HepG2 (cell line): Measurements from ENCODE around the gene ARFGAP1. TPM values are rescaled to one million over a fixed set of nuclear protein-coding genes. Genes with fewer than 3 reads are reported as not detected.

Experiments
- KDM3A ChIP-seq: IDR thresholded peaks from 2 replicates; pipeline ENCODE4 v1.6.1; 2018; ENCODE audit warnings: low read depth, missing compliant biosample characterization
- MED13 ChIP-seq: sonication (generic); formaldehyde crosslinking; IDR thresholded peaks from 2 replicates; pipeline ENCODE4 v1.5.0; 2020; ENCODE audit warnings: missing genetic modification reagents
- MTF1 ChIP-seq: sonication (generic); formaldehyde crosslinking; IDR thresholded peaks from 2 replicates; pipeline ENCODE4 v1.5.0; 2020; ENCODE audit warnings: missing genetic modification reagents
- NCOR1 ChIP-seq: fragments of 200-600 bp; sonication (generic); IDR thresholded peaks from 2 replicates; pipeline ENCODE4 v1.7.0; 2017; ENCODE audit warnings: antibody characterized with exemption, low read length, borderline replicate concordance
- NR1H2 ChIP-seq: sonication (generic); formaldehyde crosslinking; IDR thresholded peaks from 2 replicates; pipeline ENCODE4 v1.8.1; 2022; ENCODE audit warnings: low read depth, missing genetic modification reagents, borderline replicate concordance
- PHF21A ChIP-seq: sonication (generic); formaldehyde crosslinking; IDR thresholded peaks from 2 replicates; pipeline ENCODE4 v1.5.0; 2020; ENCODE audit warnings: mild to moderate bottlenecking, missing genetic modification reagents
- RNF2 ChIP-seq: fragments of 450-650 bp; conservative IDR thresholded peaks from 2 replicates; pipeline ENCODE4 v1.6.1; 2016; ENCODE audit warnings: low read depth
- SATB2 ChIP-seq: sonication (generic); formaldehyde crosslinking; IDR thresholded peaks from 2 replicates; pipeline ENCODE4 v1.5.0; 2020; ENCODE audit warnings: missing genetic modification reagents
- SIN3A ChIP-seq: IDR thresholded peaks from 2 replicates; pipeline ENCODE4 v1.6.1; 2011; ENCODE audit warnings: low read depth, mild to moderate bottlenecking, control low read depth, low read length, borderline replicate concordance
- ZFP36L1 ChIP-seq: sonication (generic); formaldehyde crosslinking; IDR thresholded peaks from 2 replicates; pipeline ENCODE4 v1.8.0; 2022; ENCODE audit warnings: mild to moderate bottlenecking, missing genetic modification reagents, moderate library complexity
- ZNF253 ChIP-seq: sonication (generic); formaldehyde crosslinking; IDR thresholded peaks from 2 replicates; pipeline ENCODE4 v1.8.0; 2022; ENCODE audit warnings: mild to moderate bottlenecking, missing genetic modification reagents, borderline replicate concordance
- ZNF569 ChIP-seq: sonication (generic); formaldehyde crosslinking; IDR thresholded peaks from 2 replicates; pipeline ENCODE4 v1.5.0; 2020; ENCODE audit warnings: mild to moderate bottlenecking, missing genetic modification reagents, moderate library complexity, borderline replicate concordance
- ZNF589 ChIP-seq: sonication (generic); formaldehyde crosslinking; conservative IDR thresholded peaks from 2 replicates; pipeline ENCODE4 v1.8.0; 2022; ENCODE audit warnings: mild to moderate bottlenecking, moderate library complexity, missing genetic modification reagents
- ZNF747 ChIP-seq: sonication (generic); formaldehyde crosslinking; IDR thresholded peaks from 2 replicates; pipeline ENCODE4 v1.8.1; 2023; ENCODE audit warnings: missing genetic modification reagents, mild to moderate bottlenecking, borderline replicate concordance
- ZNF792 ChIP-seq: IDR thresholded peaks from 2 replicates; pipeline ENCODE4 v1.6.1; 2016
- ZSCAN25 ChIP-seq: sonication (generic); formaldehyde crosslinking; IDR thresholded peaks from 2 replicates; pipeline ENCODE4 v1.8.0; 2022; ENCODE audit warnings: mild to moderate bottlenecking, missing genetic modification reagents
- polyA plus RNA-seq, 8 experiments: library from polyadenylated mRNA; depleted of rRNA in 3 of 8; stranded (reverse) in 7 of 8; unstranded in 1 of 8; fragments of >200 nt; fragmentation: Illumina TruSeq in 4 of 8; extraction: Trizol in 4 of 8; gene quantifications; 2 replicates each; pipeline versions ENCODE4 v1.2.1 to v1.2.3, GENCODE V29; 2011 to 2016; ENCODE audit warnings: low read depth in 4 of 8, missing spikeins in 1 of 8, mixed read lengths in 1 of 8; ENCODE audit not compliant: insufficient read depth in 1 of 8
- total RNA-seq, 5 experiments: library from RNA; depleted of rRNA; stranded (reverse); fragments of >200 nt; fragmentation: Illumina TruSeq; extraction: Trizol; gene quantifications; 2 replicates each; pipeline ENCODE4 v1.2.3, GENCODE V29; 2016; ENCODE audit warnings: low read depth in 1 of 5
- TF ChIP-seq, protein P1 (sequence below): sonication (generic); formaldehyde crosslinking; IDR thresholded peaks from 2 replicates; pipeline ENCODE4 v1.4.0; 2020; ENCODE audit warnings: mild to moderate bottlenecking, missing genetic modification reagents
- TF ChIP-seq, protein P2 (sequence below): sonication (generic); formaldehyde crosslinking; IDR thresholded peaks from 2 replicates; pipeline ENCODE4 v1.8.0; 2022; ENCODE audit warnings: mild to moderate bottlenecking, missing genetic modification reagents, moderate library complexity
- TF ChIP-seq, protein P3 (sequence below): sonication (generic); formaldehyde crosslinking; IDR thresholded peaks from 2 replicates; pipeline ENCODE4 v1.8.0; 2023; ENCODE audit warnings: mild to moderate bottlenecking, missing genetic modification reagents
- TF ChIP-seq, protein P4 (sequence below): sonication (generic); formaldehyde crosslinking; IDR thresholded peaks from 2 replicates; pipeline ENCODE4 v1.4.0; 2020; ENCODE audit warnings: missing genetic modification reagents, mild to moderate bottlenecking, borderline replicate concordance

Gene ARFGAP1
- total and polyA plus RNA-seq, 2 of the 13 experiments (the other 11 are each of a cell fraction or from before 2014, with no cell fraction given): 132 TPM

DNA sequence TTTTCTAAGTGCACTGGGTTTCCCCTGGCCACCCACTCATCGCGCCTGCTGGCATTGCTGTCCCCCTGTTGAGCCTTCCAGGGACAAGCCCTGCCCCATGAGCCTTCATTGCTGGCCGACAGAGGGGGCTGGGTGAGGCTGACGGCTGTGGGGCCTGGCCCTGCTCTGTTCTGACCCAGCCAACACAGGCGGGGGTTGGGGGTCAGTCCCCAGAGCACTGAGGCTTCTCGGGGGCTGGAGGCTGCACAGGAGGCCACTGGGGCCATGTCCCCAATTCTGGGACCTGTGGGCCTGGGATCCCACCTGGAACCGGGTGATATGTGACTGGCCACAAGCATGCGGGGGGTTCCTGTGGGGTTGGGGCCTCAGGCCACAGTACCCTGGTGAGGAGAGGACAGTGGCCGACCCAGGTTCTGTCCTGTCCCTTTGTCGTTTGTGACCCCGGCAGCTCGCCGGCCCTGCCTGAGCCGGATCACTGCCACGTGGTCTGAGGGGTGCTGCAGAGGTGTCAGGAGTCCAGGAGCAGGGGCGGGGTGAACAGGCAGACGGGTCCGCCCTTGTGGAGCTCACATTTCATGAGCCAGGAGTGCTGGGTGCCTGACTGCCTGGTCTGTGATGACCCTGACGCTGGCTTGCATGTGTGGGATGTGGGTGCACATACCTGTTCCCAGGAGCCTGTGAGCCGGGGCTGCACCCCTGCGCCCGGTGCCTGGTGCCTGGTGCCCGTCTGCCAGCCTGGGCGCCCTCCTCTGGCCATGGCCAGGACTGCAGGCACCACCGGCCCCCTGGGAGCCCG, 18.3 kb downstream of the ARFGAP1 start (continued):
- TF ChIP-seq SIN3A (no peak), ZNF253 (CRISPR knock-in tag) (no peak), KDM3A (CRISPR knock-in tag) (0 out of 2 replicates have a peak, but pooled peaks have one; percentile 55), MED13 (CRISPR knock-in tag) (peak; percentile 61; the same call in 1 of the 2 replicates), ZNF569 (CRISPR knock-in tag) (no peak), PHF21A (CRISPR knock-in tag) (no peak), ZNF589 (CRISPR knock-in tag) (0 out of 2 replicates have a peak, but pooled peaks have one; percentile 22), ZFP36L1 (CRISPR knock-in tag) (no peak), SATB2 (no peak), RNF2 (no peak), ZSCAN25 (CRISPR knock-in tag) (peak; percentile 100), NCOR1 (no peak), NR1H2 (peak; percentile 17; the same call in 1 of the 2 replicates), MTF1 (CRISPR knock-in tag) (no peak), ZNF792 (CRISPR knock-in tag) (no peak), ZNF747 (CRISPR knock-in tag) (no peak)
- TF ChIP-seq, protein P1, sequence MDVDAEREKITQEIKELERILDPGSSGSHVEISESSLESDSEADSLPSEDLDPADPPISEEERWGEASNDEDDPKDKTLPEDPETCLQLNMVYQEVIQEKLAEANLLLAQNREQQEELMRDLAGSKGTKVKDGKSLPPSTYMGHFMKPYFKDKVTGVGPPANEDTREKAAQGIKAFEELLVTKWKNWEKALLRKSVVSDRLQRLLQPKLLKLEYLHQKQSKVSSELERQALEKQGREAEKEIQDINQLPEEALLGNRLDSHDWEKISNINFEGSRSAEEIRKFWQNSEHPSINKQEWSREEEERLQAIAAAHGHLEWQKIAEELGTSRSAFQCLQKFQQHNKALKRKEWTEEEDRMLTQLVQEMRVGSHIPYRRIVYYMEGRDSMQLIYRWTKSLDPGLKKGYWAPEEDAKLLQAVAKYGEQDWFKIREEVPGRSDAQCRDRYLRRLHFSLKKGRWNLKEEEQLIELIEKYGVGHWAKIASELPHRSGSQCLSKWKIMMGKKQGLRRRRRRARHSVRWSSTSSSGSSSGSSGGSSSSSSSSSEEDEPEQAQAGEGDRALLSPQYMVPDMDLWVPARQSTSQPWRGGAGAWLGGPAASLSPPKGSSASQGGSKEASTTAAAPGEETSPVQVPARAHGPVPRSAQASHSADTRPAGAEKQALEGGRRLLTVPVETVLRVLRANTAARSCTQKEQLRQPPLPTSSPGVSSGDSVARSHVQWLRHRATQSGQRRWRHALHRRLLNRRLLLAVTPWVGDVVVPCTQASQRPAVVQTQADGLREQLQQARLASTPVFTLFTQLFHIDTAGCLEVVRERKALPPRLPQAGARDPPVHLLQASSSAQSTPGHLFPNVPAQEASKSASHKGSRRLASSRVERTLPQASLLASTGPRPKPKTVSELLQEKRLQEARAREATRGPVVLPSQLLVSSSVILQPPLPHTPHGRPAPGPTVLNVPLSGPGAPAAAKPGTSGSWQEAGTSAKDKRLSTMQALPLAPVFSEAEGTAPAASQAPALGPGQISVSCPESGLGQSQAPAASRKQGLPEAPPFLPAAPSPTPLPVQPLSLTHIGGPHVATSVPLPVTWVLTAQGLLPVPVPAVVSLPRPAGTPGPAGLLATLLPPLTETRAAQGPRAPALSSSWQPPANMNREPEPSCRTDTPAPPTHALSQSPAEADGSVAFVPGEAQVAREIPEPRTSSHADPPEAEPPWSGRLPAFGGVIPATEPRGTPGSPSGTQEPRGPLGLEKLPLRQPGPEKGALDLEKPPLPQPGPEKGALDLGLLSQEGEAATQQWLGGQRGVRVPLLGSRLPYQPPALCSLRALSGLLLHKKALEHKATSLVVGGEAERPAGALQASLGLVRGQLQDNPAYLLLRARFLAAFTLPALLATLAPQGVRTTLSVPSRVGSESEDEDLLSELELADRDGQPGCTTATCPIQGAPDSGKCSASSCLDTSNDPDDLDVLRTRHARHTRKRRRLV (CRISPR knock-in tag): 0 out of 2 replicates have a peak, but pooled peaks have one; percentile 38
- TF ChIP-seq, protein P2, sequence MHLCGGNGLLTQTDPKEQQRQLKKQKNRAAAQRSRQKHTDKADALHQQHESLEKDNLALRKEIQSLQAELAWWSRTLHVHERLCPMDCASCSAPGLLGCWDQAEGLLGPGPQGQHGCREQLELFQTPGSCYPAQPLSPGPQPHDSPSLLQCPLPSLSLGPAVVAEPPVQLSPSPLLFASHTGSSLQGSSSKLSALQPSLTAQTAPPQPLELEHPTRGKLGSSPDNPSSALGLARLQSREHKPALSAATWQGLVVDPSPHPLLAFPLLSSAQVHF (CRISPR knock-in tag): no peak; the same call in 1 of the 2 replicates
- TF ChIP-seq, protein P3, sequence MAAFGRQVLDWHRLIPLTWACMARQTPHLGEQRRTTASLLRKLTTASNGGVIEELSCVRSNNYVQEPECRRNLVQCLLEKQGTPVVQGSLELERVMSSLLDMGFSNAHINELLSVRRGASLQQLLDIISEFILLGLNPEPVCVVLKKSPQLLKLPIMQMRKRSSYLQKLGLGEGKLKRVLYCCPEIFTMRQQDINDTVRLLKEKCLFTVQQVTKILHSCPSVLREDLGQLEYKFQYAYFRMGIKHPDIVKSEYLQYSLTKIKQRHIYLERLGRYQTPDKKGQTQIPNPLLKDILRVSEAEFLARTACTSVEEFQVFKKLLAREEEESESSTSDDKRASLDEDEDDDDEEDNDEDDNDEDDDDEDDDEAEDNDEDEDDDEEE (CRISPR knock-in tag): peak; percentile 43; the same call in 1 of the 2 replicates
- TF ChIP-seq, protein P4, sequence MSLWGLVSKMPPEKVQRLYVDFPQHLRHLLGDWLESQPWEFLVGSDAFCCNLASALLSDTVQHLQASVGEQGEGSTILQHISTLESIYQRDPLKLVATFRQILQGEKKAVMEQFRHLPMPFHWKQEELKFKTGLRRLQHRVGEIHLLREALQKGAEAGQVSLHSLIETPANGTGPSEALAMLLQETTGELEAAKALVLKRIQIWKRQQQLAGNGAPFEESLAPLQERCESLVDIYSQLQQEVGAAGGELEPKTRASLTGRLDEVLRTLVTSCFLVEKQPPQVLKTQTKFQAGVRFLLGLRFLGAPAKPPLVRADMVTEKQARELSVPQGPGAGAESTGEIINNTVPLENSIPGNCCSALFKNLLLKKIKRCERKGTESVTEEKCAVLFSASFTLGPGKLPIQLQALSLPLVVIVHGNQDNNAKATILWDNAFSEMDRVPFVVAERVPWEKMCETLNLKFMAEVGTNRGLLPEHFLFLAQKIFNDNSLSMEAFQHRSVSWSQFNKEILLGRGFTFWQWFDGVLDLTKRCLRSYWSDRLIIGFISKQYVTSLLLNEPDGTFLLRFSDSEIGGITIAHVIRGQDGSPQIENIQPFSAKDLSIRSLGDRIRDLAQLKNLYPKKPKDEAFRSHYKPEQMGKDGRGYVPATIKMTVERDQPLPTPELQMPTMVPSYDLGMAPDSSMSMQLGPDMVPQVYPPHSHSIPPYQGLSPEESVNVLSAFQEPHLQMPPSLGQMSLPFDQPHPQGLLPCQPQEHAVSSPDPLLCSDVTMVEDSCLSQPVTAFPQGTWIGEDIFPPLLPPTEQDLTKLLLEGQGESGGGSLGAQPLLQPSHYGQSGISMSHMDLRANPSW (CRISPR knock-in tag): peak; percentile 90
